Amniotic epithelial cell (primary cell): Measurements from ENCODE around the gene SMYD4.
"Not testable (repeated sequence)": the region's sequence is repeated elsewhere in the genome, so short reads cannot be mapped to it uniquely, and the experiment has no call there.

ENCODE experiments used
- DNase-seq: peaks from one replicate; pipeline ENCODE4 v3.0.0-alpha.2; 2010; ENCODE audit warnings: low read depth

The SMYD4 gene

DNA sequence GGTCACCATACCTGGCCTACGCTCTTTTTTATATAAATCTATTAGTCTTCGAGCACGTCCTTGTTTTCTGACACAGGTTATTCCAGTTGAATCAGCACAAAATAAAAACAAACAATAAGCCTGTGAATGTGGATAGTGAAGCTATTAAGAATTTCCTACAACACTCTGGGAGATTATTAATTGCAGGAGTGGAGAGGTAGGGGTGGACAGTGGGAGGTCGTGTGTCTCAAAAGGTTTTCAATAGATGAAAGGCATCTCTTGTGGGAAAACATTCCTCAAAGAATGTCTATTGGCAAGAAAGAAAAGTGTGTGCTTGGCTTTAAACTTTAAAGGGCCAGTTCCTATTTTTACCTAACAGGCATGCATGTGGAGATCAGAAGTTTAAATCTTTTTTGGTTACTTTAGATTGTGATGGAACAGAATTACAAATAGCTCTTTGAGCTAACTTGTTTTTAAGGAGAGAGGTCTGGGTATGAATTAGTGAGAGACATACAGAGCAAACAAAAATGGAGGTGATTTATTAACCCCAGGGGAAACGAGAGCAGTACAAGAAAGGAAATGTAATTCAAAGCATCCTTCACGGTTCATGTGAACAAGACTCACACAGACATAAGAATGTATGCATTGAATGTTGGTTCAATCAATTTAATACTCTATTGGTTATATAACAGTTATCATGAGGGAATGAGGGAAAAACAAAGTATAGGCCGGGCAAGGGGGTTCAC is 9.0 kb downstream of the SMYD4 start:
- DNase-seq, result no peak

DNA sequence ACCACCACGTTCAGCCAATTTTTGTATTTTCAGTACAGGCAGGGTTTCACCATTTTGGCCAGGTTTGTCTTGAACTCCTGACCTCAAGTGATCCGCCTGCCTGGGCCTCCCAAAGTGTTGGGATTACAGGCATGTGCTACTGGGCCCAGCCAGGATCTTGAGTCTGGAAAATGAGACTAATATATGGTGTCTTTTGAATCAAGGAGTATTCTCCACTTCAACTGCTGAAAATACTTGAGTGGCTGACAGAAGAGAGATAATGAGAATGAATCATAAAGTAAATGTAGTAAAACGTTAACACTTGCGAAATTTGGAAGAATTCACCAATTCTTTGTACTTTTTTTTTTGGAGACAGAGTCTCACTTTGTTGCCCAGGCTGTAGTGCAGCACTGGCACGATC is 16.6 kb downstream of the SMYD4 start:
- peak; percentile 70 for DNase-seq

DNA sequence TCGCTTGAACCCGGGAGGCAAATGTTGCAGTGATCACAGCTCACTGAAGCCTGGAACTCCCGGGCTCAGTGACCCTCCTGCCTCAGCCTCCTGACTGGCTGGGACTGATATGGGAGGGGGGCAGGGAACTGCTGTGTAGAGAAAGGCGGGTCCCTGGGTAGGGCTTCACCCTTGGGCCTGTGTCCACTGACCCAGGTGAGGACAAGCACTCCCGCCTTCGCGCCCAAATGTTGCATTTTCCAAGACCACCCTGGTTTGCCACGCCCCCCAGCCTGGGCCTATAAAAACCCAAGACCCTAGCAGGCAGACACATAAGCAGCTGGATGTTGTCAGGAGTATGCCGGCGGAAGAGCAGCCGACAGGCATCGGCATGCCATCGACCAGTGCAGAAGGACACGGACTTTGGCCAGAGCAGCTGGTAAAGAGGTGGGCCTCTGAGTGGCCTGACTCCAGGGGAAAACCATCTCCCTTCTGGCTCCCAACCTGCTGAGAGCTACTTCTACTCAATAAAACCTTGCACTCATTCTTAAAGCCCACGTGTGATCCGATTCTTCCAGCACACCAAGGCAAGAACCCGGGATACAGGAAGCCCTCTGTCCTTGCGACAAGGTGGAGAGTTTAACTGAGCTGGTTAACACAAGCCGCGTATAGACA is 19.1 kb downstream of the SMYD4 start:
- no peak for DNase-seq

DNA sequence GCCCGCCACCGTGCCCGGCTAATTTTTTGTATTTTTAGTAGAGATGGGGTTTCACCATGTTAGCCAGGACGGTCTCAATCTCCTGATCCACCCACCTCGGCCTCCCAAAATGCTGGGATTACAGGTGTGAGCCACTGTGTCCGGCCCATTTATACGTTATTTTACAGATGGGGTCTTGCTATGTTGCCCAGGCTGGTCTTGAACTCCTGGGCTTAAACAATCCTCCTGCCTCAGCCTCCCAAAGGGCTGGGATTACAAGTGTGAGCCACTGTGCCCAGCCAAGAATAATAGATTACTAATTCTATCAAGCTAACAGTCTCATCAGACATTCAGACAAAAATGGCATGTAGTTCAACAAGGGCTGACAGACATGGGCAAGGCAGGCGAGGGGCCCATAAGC is 19.9 kb downstream of the SMYD4 start:
- not testable (repeated sequence) for DNase-seq

DNA sequence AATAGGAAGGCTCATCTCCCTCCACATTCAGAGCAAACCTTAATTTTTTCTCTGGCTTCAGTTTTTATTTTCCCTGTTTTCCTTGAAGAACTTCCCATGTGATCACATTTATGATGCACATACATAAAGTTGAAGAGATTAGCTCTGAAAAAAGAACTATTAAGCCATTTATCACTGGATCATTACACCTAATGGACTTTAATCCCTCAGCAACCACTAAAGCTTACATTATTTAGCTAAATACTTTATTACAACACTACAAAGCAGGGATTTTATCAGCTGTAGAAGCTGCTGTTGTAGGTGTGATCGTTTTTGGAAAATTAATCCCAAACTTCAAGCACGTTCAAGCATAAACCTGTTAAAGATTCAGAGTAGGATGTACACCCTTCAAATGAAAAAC is 21.1 kb downstream of the SMYD4 start:
- DNase-seq, result no peak

DNA sequence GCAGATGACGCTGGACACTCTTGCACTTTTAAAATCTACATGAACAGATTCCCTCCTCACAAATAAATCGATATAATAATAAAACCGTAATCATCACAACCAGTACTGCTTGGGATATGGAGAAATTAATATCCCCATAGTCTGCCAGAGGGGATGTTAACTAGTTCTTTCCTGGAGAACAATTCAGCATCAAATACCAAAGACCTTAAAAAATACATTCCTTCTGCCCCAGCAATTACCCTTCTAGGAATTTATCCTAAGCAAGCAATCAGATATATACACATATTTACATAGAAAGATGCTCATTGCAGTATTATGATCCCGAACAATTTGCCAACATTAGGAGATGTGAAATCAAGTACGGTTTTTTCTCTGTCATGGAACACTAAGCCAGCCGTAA is 21.8 kb downstream of the SMYD4 start:
- no peak for DNase-seq

DNA sequence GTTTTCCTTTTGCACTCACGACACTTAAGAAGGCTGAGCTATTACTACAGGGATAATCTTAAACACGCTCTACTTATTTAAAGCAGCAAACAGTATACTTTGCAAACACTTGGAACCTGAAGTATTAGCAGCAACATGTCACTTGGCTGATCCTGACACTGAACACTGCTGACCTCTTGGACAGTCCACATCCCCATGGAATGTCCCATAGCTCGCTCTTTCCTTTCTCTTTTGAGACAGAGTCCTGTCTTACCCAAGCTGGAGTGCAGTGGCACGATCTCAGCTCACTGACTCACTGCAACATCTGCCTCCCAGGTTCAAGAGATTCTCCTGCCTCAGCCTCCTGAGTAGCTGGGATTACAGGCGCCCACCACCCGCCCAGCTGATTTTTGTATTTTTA is 26.4 kb downstream of the SMYD4 start:
- DNase-seq, result no peak

DNA sequence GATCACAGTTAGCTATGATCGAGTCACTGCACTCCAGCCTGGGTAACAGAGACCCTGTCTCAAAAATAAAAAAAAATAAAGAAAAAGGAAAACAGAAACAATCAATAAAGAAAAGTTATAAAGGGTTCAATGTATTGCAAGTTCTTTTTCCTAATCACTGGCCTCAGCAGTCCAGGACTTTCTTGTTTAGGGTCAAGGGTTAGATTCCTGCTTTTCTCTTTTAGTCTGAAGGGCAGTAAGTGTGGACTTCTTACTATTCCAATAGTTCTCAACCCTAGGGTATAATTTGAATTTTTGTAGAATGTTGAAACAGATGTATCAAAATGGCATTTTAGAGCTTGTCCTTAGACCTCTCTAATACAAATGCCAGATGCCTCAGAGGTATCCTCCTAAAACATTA is 27.3 kb downstream of the SMYD4 start:
- DNase-seq, result no peak

DNA sequence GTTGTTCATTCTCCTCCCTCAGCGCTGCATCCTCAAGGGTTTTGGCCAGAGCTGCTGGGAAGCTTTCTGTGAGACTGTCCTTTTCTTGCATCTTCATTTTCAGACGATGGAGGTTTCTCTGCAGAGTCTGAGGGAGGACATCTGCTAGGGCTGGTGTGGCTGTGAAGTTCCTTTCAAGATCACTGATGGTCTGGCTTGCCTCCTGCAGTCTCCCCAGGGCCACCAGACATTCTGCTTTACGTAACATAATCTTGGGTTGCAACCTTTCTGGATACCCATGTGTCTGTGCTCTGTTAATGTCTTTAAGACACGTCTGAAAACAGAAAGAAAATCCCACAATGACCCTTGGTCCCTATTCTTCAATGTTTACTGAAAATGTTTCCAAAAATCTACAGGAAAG is 29.0 kb downstream of the SMYD4 start:
- DNase-seq, result no peak

DNA sequence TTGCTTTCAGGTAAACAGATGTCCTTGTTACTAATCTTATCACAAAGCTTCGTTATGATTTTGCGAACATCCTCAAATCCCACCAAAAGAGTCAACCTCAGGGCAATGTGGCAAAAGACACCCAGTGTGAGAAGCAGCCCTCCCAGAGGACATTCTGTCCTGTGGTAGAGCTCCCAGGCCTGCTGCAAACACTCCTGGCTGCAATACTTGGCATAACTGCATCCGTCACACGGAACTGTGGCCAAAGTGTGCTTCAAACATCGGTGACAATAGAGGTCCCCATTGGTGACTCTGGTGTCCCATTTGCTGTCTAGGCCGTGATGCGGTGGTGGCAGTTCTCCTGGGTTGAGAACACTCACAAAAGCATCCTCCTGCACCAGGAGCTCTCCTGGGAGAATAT is 29.5 kb downstream of the SMYD4 start:
- no peak for DNase-seq

DNA sequence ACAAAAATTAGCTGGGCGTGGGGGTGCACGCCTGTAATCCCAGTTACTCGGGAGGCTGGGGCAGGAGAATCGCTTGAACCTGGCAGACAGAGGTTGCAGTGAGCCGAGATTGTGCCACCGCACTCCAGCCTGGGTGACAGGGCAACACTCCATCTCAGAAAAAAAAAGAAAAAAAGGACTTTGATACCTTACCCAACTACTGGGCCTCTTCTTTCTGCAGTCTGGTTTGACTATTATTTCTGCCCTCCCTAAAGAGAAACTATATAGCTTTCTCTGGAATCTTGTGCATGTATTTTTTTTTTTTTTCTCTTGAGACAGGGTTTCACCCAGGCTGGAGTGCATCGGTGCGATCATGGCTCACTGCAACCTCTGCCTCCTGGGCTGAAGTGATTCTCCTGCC is 31.9 kb downstream of the SMYD4 start:
- not testable (repeated sequence) for DNase-seq

DNA sequence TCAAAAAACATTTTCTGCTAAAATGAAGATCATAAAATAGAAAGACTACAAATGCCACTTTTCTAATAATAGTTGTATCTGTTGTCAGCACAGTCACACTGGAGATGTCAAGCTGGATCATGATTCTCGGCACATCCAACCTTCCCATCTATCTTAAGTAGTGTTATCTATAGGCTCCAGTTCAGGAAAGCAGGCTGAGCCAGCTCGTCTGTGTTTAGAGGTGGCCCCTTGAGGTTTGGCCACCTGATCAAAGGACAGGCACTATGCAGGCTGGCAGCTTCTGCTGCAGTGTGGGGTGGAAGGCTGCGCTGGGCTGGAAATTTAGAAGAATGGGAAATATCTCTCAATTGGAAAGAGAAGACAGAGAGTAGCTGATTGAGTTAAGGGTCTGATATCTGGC is 32.4 kb downstream of the SMYD4 start:
- DNase-seq, result no peak

DNA sequence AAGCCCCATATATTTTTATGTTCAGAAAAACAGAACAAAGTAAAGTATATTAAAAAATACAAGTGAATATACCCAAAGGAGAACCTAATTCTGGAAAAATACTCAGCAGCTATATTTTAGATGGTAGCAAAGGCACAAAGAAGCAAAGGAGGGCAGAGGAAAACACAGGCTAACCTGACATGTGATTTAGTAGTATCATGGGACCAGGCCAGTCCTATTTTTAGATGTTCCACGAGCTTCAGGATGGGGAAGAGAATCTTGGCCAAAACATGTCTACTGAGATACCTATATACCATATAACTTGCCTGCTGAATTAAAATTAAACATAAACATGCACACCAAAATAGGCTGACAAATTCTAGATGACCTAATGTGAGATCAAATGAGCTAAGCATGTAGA is 32.9 kb downstream of the SMYD4 start:
- no peak for DNase-seq

DNA sequence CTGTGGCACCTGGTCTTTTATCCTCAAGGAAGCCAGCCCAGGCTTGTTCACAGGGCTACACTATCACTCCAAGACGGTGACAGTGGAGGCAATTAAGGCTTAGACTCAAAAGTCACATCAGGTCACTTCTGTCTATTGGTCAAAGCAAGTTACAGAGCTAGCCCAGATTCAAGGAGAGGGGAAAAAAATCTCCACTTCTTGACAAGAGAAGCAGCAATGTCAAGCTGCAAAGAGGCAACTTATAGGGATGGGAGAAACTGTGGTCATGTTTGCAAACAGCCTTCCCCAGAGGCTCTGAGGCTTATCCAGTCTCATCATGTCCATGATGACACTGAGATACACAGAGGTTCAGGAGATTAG is 36.3 kb downstream of the SMYD4 start:
- DNase-seq, result no peak

DNA sequence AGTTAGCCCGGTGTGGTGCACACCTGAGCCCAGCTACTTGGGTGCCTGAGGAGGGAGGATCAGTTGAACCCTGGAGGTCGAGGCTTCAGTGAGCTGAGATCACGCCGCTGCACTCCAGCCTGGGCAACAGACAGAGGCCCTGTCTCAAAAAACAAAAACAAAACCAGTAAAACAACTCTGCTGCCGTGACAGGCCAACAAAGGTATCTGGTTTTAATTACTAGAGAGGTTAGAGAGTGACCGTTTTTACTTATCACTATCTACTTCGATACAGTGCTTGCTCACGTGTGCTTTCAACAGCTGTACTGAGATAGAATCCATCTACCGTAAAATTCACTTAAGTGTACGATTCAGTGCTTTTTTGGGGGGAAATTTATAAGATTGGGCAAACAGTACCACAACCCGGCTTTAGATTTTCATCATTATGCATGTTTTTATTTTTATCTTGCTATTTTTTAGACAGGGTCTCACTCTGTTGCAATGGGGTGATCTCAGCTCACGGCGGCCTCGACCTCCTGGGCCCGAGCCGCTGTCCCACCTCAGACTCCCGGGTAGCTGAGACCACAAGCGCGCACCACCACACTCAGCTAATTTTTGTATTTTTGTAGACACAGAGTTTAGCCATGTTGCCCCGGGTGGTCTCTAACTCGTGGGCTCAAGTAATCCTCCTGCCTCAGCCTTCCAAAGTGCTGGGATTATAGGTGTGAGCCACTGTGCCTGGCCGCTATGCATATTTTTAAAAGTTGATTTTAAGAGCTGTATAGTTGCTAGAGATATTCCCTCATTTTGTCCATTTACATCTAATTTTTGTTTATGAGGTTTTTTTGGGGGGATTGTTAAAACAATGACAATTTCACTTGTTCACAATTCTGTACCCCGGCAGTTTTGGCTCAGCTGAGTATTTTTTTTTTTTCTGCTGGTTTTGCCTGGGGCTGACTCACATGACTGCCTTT is 36.9 kb downstream of the SMYD4 start:
- no peak for DNase-seq

DNA sequence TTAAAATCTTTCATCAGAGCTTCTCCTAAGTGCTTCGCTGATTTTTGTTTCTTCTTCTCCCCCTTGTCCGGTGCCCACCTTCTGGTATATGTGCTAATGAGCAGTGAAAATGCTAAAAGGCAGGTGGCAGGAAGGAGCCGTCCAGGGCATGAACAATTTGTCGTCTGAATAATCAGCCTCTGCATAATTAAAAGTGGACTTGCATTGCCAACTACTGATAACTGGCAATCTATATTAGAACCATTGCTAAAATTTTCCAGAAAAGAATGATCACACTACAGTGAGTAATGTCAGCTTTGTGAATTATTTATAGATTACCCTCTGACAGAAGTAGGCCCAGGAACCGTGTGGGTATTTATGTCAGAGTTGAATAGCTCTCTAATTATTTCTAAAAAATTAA is 39.8 kb downstream of the SMYD4 start:
- no peak for DNase-seq

DNA sequence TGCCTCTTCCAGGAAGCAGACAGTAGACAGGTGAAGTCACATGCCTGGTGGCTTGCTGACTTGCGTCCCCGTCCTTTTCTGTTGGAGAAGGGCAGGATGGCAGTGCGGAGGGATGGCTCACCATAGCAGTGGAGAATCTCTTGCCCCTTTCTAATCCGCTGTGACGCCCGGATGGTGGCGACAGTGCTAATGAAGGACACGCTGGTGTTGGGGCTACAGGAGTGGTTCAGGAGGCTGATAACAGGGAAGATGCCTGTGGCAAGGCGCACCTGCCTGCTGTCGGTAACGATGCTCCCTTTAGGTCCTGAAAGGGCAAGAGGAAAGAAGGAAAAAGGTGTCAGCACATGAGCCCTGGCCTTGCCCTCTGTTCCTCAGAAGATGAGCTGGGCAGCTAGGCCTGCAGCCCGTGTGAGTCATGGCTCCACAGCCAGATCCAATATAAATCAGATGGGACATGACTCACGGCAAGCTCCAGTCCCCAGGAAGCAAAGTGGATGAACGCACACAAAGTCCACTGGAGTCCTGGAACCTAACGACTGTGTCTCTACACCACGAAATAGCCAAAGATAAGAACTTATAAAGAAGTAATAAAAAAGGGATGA is 42.3 kb downstream of the SMYD4 start:
- peak; percentile 94 for DNase-seq

DNA sequence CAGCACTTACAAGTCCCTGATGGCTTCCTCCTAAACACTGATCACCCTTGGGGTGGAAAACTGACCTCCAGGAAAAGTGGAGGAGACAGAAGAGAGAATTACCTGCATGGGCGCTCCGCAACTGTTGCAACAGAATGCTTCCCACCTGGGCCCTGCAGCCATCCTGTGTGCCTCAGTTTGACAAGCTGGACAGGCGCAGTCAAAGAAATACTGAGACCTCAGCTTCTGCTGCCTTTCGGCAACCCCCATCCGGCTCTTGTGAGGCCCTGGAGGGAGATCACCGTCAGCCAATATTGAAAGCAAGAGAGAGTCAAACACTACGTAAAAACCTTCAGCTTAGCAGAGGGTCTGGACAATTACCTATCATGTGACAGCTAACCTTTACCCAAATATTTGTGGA is 43.0 kb downstream of the SMYD4 start:
- DNase-seq, result no peak

DNA sequence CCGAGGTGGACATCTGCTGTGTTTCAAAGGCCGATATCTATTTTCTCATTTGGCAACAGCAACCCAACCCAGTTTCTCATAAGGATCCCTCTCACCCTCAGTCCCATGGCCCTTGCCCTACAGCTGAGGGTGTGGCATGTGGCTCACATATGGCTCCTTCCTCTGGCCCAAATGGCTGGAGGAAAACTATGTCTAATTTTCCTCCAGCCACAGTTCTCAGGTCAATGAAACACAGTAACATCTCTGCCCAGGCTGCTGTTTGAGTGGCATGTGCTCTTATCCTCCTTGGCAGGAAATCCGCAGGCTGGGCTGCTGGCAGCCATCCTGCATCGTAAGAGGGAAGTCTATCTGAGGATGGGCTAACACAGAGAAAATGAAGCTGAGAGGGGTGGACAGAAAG is 43.8 kb downstream of the SMYD4 start:
- DNase-seq, result no peak

DNA sequence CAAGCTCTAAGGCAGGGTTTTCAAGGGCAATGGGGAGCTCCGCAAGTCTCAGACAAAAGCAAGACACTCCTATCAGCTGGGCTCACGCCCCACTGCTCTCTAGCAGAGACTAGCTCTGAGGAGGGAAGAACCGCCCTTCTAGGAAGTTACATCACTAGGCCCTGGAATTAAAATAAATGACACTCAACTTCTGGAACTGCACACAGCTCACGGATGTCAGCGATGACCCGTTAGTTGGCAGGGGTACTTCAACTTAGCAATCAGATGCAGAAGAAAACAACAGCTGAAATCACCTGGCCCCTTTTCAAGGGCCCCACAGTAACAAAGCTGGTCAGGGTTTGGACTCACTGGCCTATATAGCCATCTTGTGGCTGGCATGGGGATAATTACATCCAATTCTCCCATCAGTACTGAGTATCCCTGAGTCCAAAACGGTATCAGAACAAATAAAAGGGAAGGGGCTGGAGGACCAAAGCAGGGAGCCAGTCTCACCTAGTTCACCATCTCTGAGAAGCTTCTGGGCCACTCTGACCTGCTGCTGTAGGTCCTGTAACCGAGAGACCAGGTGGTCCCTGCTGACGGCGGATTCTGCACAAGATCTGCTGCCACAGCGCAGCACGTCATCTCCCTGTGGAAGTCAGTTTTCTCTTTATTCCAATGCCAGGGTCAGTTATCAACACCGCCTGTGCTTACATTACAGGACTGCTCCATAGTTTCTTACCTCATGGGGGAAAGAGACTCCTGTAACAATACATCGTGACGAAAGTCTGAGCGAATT is 45.7 kb downstream of the SMYD4 start:
- DNase-seq, result peak; percentile 93

DNA sequence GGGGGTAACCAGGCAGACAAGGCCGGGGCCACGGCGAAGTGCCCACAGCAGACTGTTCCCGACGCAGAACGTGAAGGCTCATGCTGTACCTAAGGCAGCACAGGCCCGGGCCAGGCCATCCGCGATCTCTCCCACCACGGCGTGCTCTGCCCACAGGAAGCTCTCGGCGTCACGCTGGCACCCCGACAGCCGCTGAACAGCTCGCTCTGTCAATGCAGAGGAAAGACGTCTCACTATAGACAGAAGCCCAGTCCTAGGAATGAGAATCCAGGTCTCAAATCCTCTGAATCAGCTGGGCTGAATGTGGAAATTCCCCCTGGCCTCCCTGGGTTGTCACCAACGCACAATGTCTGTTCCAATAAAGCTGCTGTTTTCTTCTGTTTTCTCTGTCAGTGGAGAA is 46.4 kb downstream of the SMYD4 start:
- peak; percentile 70 for DNase-seq

DNA sequence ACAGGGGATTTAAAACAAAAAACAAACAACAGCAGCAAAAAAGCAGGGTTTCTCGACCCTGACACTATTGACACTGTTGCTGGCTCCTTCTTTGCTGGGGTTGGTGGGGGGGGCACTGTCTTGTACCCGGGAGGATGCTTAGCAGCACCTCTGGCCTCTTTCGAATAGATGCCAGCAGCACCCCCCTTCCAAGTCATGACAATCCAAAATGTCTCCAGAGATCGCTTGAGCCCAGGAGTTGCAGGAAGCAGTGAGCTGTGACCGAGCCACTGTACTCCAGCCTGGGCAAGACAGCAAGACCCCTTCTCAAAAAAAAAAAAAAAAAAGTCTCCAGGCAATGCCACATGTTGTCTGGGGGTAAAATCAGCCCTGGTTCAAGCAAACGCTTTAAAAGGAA is 47.5 kb downstream of the SMYD4 start:
- no peak for DNase-seq
